GM19193 (cell line): ENCODE data around the gene GARNL3.

Source experiments
- POLR2A ChIP-seq: IDR thresholded peaks from 4 replicates; pipeline ENCODE4 v1.6.1; 2011; ENCODE audit not compliant: insufficient read depth, insufficient read length; ENCODE audit errors: extremely low read depth

GARNL3 gene

GRCh38 chr9:127358023-127358535, 93.5 kb downstream of the GARNL3 start:
- TF ChIP-seq POLR2A, result no peak

GRCh38 chr9:127358770-127359169, 94.2 kb downstream of the GARNL3 start:
- no peak for TF ChIP-seq POLR2A

GRCh38 chr9:127360250-127360649, 95.7 kb downstream of the GARNL3 start:
- no peak for TF ChIP-seq POLR2A

- no peak for TF ChIP-seq POLR2A
Measured at GRCh38 chr9:127360829-127361228, 96.3 kb downstream of the GARNL3 start.

- no peak for TF ChIP-seq POLR2A
Measured at GRCh38 chr9:127361561-127361960, 97.0 kb downstream of the GARNL3 start.

GRCh38 chr9:127362829-127363228, 98.3 kb downstream of the GARNL3 start:
- no peak for TF ChIP-seq POLR2A

- no peak for TF ChIP-seq POLR2A
Measured at GRCh38 chr9:127365461-127365860, 100.9 kb downstream of the GARNL3 start.

- no peak for TF ChIP-seq POLR2A
Measured at GRCh38 chr9:127366594-127366993, 102.0 kb downstream of the GARNL3 start.

- TF ChIP-seq POLR2A, result no peak
Measured at GRCh38 chr9:127368852-127369402, 104.4 kb downstream of the GARNL3 start.

- TF ChIP-seq POLR2A, result no peak
Measured at GRCh38 chr9:127369428-127369827, 104.9 kb downstream of the GARNL3 start.

GRCh38 chr9:127370147-127370579, 105.6 kb downstream of the GARNL3 start:
- no peak for TF ChIP-seq POLR2A

- no peak for TF ChIP-seq POLR2A
Measured at GRCh38 chr9:127370672-127371648, 106.4 kb downstream of the GARNL3 start.

GRCh38 chr9:127380479-127380878, 115.9 kb downstream of the GARNL3 start:
- no peak for TF ChIP-seq POLR2A

GRCh38 chr9:127382541-127382940, 118.0 kb downstream of the GARNL3 start:
- TF ChIP-seq POLR2A, result no peak

- no peak for TF ChIP-seq POLR2A
Measured at GRCh38 chr9:127384016-127384730, 119.6 kb downstream of the GARNL3 start.
